Activated naive CD4-positive, alpha-beta T cell (primary cell): Measurements from ENCODE around the gene PILRB.
"Not testable (repeated sequence)": the region's sequence is repeated elsewhere in the genome, so short reads cannot be mapped to it uniquely, and the experiment has no call there.

Experiments
- DNase-seq, 4 experiments: peaks; one replicate each; lab custom pipeline; 2025; lab: John Stamatoyannopoulos, UW

Gene PILRB

DNA sequence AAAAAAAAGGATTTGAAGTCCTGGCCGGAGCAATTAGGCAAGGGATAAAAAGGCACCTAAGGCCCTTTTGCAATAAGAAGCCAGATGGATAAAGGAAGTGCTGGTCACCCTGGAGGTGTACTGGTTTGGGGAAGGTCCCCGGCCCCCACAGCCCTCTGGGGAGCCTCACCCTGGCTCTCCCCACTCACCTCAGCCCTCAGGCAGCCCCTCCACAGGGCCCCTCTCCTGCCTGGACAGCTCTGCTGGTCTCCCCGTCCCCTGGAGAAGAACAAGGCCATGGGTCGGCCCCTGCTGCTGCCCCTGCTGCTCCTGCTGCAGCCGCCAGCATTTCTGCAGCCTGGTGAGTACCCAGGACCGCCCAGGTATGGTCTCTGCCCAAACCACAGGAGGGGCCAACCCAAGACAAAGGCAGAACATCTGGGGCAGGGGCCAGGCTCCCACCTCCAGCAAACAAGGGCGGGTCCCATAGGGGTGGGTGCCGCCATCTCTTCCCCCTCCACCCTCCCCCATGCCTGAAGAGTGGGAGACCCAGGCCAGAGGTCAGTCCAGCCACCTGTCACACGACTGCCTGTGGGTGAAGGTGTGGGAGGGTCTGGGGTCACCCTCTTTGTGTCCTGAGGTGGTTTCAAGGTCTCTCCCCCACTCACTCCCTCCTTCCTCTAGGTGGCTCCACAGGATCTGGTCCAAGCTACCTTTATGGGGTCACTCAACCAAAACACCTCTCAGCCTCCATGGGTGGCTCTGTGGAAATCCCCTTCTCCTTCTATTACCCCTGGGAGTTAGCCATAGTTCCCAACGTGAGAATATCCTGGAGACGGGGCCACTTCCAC is at the start of gene PILRB:
Gene PILRB (plus strand): TSS at position 91 of the 830 bp plus-strand sequence. CDS start 186 bp downstream, at position 277.
- DNase-seq, result no peak

DNA sequence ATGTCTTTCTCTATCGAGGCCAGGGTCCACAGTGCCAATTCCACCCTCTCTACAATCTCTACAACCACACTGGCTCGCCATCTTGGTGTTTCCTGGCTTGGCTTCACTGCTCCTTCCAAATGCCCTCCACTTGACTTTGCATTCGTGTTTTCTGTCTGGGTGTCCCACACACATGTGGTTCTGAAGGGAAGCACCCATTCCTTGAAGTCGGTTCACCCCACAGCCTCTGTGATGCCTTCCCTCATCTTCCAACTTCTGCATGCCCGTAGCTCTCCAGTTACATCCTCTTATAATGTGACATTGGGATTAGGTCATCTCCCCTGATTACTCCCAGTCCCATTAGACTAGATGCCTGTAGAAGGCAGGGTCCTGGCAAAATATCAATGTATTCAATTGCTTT is 39.6 kb upstream of the PILRB start:
- DNase-seq, result not testable (repeated sequence)

DNA sequence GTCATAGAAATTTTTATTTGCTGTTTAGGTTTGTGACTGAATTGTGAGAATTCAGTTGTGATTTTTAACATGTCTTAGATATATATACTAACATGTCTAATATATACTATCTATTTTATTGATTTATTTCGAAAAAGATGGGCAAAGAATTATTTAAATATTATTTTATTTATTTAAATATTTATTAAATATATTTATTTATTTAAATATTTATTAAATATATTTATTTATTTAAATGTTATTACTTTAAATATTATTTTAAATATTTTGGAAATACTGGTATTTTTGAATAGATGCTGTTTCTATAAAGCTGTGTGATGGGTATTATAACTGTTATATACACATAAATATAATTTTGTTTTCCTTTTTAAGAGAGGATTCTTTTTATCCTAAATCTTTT is 36.3 kb upstream of the PILRB start:
- not testable (repeated sequence) for DNase-seq

DNA sequence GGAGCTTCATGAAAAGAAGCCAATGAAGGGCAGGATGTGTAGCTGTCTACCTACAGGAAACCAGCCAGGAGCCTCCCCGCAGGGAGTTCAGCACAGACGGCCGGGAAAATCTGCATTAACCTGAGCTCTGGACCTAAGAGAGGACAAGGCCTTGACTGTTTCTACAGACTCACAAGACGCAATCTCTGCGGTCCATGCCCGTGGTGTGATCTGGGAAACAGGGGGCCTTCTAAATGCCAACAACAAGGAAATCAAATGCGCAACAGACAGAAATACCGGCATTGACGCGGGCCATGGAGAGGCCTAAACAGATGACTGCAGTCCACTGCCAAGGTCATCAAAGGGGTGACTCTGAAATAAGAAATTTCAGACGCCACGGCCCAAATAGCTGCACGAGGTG is 33.7 kb upstream of the PILRB start:
- DNase-seq, result not testable (repeated sequence)

DNA sequence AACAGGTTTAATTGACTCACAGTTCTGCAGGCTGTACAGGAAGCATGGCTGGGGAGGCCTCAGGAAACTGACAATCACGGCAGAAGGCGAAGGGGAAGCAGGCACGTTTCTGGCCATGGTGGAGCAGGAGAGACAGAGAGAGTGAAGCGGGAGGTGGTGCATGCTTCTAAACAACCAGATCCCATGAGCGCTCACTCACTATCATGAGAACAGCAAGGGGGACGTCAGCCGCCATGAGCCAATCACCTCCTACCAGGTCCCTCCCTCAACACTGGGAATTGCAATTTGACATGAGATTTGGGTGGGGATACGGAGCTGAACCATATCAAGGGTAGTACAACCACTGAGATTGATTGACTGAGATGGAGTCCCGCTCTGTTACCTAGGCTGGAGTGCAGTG is 32.2 kb upstream of the PILRB start:
- not testable (repeated sequence) for DNase-seq

DNA sequence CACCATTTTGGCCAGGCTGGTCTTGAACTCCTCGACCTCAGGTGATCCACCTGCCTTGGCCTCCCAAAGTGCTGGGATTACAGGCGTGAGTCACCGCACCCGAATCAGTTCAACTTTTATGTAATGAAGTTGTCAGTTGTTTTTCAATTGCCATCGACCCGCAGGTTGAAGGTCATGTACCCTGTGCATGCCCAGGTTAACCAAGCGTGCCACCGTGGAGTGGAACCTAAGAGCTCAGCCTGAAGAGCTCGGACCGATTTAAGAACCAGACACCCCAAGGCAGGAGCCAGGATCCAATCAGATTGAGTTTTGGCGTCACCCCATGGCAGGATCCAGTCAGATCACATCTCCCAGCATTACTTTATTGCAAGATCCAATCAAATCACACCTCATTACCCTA is 31.0 kb upstream of the PILRB start:
- DNase-seq, result not testable (repeated sequence)

DNA sequence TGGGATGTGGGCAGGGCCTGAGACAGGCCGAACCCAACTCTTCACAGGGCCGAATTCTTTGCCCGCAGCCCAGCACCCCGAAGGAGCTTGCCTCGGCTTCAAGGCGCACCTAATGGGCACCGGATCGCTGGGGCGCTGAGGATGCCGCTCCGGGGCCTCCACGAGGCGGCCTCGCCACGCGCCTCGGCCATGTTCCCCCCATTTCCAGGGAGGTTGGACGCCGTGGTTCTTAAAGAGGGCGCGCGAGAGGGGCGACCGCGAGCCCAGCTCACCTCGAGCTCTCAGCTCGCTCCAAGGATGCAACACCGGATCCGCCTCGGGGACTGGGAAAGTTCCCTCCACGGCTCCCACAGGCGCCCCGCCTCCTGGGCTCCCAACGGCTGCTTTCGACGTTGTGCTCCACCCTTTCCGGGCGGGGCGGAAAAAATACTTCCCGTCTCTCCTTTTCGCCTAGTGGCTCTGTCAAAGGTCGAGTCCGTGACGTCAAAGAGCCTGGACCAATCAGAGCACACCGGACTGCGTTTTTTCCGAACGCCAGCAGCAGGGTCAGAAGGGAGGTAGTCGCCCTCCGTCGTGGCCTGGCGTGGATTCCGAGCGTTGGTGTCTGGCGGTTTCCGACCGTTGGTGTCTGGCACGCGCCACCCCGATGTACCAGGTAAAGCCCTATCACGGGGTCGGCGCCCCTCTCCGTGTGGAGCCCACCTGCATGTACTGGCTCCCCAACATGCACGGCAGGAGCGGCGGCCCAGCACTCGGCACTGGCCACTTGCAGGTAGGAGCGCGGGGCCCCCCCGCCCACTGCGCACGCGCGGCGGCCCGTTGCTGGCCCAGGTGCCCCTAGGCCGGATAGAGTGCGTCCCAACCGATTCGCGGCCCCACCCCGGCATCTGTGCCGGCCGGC is 22.1 kb upstream of the PILRB start:
- DNase-seq, result peak; percentile 55 to 73 (median 70)

DNA sequence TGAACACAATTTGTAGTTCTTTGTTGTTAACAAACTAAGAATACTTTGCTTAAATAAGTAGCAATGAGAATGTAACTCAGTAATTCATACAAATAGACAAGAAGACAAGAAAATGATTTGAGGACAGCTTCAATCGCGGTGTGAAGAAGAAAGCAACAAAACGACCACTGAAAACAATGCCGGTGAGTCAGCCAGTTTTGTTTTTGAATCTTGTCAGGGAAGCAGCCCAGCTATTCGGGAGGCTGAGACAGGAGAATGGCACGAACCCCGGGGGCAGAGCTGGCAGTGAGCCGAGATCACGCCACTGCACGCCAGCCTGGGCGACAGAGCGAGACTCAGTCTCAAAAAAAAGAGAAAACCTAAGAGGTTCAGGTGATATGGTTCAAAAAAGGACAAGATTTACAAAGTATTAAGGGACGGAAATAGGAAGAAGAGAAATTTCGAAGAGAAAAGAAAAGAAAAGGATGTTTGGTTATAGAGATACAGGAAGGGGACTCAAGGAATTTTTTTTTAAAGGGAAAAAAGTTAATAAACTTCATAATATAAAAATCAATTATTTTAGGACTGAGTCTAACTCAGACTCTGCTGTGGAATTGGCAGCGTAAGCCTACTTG is 19.7 kb upstream of the PILRB start:
- DNase-seq, result not testable (repeated sequence)

DNA sequence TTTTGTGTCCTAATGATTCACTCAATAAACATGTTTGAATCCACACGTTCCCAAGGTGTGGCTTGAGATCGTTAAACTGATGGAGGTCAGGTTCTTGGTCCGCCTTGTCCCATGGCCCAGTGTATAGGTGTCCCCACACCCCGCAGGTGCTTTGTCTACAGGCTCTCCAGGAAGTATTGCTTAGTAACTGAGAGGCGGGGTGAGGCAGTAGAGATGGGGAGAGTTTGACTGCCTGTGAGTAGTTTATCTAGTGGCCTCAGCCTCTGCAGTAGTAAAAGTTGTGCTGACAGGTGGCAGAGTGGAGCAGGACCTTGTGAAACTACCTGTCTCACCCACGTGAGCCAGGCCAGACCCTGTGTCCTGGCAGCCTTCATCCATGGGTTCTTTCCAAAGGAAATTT is 16.6 kb upstream of the PILRB start:
- not testable (repeated sequence) for DNase-seq

DNA sequence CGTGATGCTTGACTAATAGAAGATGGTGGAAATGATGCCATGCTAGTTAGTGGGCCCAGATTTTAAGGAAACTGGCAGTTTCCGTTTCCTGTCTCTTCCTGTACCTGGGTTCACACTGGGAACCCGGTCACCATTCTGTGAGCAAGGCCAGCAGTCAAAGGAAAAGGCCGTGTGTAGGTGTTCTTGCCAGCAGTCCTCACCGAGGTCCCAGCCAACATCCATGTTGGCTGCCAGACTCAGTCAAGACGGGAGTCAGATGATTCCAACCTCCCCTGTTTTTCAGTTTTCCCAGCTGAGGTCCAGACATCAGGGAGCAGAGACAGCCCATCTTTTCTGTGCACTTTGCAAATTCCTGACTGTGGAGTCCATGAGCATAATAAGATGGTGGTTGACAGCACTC is 15.2 kb upstream of the PILRB start:
- DNase-seq, result no peak

DNA sequence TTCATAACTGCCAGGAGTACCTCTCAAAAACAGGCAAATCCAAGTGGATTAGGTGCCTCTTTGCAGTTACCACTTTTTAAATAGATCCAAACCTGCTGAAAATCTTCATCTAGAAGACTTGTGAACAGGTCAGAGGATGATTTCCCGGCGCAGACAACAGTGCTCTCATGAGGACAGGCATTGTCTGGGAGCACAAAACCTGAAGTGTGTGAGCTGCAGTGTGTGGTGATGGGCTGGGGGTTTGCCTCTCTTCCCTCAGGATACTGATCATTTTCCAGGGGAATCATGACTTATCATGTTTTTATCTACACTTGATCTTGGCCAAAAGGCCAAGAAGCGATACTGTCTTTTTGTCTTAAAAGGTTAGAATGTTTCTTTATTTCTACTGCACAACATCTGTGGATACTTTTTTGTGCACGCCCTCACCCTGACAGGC is 13.8 kb upstream of the PILRB start:
- not testable (repeated sequence) for DNase-seq

DNA sequence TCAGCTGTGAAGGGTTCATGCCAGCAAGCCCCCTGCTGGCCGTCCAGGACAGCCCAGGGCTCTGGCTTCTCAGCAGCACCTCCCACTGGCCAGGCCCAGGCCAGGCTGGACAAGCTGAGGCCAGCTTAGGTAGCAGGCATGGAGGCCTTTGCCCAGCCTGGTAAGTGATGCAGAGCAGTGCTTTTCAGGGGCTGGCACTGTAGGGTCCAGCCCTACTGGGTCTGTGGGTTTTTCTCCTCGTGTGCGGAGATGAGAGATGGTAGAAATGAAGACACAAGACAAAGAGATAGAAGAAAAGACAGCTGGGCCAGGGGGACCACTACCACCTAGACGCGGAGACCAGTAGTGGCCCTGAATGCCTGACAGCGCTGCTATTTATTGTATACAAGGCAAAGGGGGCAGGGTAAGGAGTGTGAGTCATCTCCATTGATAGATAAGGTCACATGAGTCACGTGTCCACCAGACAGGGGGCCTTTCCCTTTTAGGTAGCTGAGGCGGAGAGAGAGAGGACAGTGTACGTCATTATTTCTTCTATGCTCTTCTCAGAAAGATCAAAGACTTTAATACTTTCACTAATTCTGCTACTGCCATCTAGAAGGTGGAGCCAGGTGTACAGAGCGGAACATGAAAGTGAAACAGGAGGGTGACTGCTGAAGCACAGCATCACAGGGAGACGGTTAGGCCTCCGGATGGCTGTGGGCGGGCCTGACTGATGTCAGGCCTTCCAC is 13.2 kb upstream of the PILRB start:
- DNase-seq, result peak; percentile 29 to 54 (median 37)

DNA sequence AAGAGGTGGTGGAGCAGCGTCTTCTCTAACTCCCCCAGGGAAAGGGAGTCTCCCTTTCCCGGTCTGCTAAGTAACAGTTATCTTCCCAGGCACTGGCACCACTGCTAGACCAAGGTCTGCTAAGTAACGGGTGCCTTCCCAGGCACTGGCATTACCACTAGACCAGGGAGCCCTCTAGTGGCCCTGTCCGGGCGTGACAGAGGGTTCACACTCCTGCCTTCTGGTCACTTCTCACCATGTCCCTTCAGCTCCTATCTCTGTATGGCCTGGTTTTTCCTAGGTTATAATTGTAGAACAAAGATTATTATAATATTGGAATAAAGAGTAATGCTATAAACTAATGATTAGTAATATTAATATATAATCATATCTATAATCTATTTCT is 12.6 kb upstream of the PILRB start:
- peak in 3 of 4 experiments; percentile 16 to 64 (median 21) for DNase-seq

DNA sequence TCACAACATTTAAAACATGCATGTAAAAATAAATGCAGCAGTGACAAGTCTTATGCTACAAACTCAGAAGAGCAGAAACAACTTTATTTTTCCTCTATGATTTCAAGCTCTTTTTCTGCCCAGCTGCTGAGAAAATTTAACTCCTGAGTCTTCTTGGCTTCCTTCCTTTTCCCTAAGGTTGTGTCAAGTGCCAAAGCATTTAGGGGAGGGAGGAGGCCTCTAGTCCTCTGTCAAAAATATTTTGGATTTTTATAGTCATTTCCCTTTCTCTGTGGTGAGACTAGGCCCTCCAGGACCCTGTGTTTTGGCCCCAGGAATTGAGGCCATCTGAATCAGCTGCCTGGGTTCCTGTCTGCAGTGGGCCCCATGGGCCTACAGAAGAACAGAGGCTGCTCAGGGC is 11.0 kb upstream of the PILRB start:
- DNase-seq, result no peak

DNA sequence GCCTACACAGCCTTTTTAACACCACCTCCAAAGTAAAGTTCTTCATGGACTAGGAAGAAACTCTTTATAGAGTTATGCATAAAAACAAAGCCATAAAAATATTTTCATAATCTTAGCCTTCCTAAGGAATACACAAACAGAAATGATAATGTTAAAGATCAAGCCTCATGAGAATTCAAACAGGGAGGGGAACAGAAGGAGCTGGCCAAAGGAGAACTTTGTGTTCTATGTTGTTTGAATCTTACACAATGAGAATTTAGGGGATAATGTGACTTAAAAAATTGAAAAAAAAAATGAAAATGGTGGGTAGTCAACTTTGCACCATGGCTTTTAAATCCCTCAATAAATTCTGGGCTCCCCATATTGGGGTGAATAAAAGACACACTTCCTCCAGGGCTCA is 9.1 kb upstream of the PILRB start:
- no peak for DNase-seq

DNA sequence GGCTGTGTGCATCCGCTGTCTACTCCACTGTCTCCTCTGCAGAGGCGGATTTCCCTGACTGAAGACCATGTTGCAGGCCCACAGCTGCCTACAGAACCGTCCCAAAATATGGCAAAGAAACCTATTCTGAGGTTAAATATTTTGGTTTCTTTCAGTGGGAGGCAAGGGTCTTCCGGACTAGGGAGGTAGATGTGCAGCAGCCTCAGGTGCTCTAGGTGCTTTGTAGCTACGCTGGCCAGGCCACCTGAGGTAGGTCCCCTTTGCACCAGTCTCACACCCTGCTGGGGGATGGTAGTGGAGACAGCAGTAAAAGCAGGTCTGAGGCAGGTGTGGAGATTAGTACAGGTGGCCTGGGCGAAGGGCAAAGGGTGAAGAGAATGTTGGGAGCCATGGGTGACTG is 8.2 kb upstream of the PILRB start:
- no peak for DNase-seq

DNA sequence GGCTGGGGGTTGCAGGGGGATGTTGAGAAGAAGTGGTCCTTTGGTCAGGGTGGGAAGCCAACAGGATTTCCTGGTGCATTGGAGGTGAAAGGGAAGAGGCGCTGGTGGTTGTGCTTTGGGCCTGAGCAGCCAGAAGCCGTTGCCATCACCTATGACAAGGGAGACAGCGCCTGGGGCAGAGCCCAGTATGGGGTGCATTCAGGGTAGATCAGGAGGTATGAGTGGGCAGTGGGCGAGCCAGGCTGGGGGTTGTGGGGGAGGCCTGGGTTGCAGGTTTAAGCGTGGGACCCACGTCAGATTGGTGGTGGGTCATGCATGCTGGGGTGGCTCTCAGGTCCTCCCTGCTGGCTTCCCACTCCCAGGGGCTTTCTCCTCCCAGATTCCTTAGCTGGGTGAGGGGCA is 6.3 kb upstream of the PILRB start:
- no peak for DNase-seq

DNA sequence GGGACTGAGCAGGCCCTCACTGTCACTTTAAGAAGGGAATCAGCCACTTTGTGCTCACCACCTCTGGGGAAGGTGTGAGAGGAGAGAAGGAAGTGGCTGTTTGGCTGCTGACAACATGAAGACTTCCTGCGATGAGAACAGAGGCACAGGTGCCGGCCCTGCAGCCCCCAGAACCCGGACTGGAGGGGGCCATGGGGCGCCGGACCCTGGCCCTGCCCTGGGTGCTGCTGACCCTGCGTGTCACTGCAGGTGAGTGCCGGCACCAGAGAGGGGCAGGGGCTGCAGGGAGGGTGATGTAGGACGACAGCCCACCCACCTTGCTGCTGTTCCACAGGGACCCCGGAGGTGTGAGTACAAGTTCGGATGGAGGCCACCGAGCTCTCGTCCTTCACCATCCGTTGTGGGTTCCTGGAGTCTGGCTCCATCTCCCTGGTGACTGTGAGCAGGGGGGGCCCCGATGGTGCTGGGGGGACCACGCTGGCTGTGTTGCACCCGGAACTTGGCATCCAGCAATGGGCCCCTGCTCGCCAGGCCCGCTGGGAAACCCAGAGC is 5.6 kb upstream of the PILRB start:
- not testable (repeated sequence) for DNase-seq

DNA sequence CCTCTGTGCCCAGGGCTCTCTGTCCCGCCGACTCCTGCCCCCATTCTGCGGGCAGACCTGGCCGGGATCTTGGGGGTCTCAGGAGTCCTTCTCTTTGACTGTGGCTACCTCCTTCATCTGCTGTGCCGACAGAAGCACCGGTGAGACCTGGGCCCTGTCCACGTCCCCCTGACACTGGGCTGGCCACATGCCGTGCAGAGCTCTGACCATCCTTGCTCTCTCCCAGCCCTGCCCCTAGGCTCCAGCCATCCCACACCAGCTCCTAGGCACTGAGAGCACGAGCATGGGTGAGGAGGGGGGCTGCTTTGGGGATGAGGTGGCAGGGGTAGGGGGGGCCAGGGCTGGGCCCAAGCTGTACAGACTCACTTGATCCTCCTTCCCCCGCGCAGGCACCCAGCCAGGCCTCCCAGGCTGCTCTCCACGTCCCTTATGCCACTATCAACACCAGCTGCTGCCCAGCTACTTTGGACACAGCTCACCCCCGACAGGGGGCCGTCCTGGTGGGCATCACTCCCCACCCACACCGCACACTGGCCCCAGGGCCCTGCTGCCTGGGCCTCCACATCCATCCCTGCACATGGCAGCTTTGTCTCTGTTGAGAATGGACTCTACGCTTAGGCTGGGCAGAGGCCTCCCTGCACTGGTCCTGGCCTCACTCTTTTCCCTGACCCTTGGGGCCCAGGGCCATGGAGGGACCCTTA is 4.8 kb upstream of the PILRB start:
- no peak for DNase-seq

DNA sequence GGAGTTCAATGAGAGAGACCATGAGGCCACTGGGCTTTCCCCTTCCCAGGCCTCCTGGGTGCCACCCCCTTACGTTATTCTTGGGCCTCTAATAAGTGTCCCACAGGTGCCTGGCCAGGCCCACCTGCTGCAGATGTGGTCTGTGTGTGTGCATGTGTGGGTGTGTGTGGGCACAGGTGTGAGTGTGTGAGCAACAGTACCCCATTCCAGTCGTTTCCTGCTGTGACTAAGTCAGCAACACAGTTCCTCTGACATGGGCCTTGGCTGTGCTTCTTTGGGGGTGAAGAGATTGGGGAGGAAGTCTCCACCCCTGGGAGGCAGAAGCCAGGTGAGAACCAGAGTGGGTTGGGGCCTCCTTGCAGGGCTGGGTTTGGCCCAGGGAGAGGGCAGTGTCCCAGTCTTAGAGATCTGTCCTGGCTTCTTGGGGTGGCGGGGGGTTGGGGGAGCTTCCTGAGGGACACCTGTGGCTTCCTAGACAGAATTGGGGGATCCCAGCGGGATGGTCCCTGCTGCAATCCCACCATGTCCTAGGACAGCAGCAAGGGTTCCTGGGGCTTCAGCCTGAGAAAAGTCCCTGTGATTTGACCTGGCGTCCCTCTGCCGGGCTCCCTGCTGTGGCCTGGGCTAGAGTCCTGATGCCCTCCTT is 4.1 kb upstream of the PILRB start:
- DNase-seq, result no peak
